ENCODE results near the gene IGSF8.

IGSF8 gene

DNA sequence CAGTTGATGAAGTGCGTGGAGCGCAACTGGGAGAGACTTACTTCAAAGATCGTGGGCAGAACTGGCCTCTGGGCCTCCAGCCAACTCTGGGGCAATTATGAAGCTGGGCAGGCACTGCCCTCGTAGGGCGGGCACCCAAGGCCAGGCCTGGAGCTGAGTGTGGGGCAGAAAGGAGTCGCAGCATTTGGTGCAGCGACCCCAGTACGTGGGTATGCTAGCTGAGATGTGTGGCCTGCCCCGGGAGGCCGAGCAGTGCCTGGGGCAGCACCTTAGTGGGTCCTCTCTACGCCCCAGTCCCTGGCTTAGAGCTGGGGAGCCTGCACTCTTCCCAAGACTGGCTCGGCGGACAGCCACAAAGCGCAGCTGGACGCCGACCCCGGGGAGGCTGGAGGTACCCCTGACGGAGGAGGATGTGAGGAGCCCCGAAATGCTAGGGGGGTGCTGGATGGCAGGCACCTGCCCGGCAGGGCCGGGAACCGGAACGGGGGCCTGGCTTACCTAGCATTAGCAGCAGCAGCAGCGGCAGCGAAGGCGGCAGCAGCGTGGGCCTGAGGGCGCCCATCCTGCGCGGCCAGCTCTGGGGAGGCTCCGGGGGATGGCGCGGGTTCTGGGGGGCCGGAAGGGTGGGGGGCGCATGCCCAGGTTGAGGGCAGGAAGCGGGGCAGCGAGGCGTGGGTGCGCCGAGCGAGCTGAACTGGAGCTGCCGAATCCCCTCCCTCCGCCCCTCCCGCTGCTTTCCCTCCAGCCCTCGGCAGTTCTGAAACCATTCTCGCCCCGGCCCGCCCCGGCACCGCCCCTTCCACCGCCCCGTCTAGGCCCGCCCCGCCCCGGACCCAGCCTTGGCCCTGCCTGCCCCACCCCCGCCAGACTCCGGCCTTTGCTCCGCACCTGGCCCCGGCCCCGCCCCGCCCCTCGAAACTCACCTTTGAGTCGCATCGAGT lies at the start of gene IGSF8:
Gene IGSF8, minus strand, starts transcription at position 709 of the 941 bp plus-strand sequence. Its CDS starts 147 bp downstream, at position 562.
- DNase-seq (ENCODE audit: low spot score) = no peak

GRCh38 chr1:160148121-160148520 lies 49.7 kb upstream of the IGSF8 start:
- no peak for DNase-seq (ENCODE audit: low spot score)

- DNase-seq (ENCODE audit: low spot score) = no peak
These were observed 47.7 kb upstream of the IGSF8 start for GRCh38 chr1:160146107-160146506.

GRCh38 chr1:160144921-160145320 lies 46.5 kb upstream of the IGSF8 start:
- DNase-seq (ENCODE audit: low spot score) = no peak

- DNase-seq (ENCODE audit: low spot score) = no peak
These were observed 45.3 kb upstream of the IGSF8 start for GRCh38 chr1:160143695-160144094.

GRCh38 chr1:160139840-160140239 lies 41.4 kb upstream of the IGSF8 start:
- no peak for DNase-seq (ENCODE audit: low spot score)

- no peak for DNase-seq (ENCODE audit: low spot score)
These were observed 38.9 kb upstream of the IGSF8 start for GRCh38 chr1:160137216-160137862.

DNA sequence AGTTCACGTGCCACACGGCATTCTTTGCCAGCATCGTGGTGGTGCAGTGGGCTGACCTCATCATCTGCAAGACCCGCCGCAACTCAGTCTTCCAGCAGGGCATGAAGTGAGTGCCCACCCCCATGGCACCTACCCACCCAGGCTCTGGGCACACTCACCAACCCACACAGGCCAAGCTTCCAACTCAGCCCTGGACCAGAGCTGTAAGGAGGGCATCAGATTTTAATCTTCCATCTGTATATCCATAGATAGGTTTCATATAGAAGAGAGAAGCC lies 38.4 kb upstream of the IGSF8 start:
- no peak for DNase-seq (ENCODE audit: low spot score)

GRCh38 chr1:160136121-160136925 lies 37.9 kb upstream of the IGSF8 start:
- no peak for DNase-seq (ENCODE audit: low spot score)

DNA sequence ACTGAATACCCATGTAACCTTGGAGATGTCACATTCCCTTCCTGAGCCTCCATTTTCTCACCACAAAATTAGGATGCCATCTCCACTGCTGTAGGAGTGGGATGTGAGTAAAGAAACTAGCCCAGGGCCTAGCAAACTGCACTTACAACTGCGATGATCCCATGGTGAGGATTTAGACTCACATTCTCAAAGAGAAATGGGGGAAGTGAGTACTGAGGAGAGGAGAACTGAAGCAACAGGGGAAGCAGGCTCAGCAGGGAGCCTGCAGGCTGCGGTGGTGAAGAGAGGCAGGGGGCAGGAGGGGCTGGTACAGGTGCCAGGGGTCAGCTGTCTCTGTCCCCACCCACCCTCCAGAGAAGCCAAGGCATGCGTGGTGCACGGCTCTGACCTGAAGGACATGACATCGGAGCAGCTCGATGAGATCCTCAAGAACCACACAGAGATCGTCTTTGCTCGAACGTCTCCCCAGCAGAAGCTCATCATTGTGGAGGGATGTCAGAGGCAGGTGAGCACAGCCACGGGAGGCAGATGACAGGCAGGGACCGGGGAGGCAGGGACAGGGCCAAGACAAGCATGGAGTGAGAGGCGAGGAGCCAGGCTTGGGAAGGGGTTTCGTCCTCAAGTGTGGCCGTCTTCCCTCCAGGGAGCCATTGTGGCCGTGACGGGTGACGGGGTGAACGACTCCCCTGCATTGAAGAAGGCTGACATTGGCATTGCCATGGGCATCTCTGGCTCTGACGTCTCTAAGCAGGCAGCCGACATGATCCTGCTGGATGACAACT lies 36.6 kb upstream of the IGSF8 start:
- no peak for DNase-seq (ENCODE audit: low spot score)

DNA sequence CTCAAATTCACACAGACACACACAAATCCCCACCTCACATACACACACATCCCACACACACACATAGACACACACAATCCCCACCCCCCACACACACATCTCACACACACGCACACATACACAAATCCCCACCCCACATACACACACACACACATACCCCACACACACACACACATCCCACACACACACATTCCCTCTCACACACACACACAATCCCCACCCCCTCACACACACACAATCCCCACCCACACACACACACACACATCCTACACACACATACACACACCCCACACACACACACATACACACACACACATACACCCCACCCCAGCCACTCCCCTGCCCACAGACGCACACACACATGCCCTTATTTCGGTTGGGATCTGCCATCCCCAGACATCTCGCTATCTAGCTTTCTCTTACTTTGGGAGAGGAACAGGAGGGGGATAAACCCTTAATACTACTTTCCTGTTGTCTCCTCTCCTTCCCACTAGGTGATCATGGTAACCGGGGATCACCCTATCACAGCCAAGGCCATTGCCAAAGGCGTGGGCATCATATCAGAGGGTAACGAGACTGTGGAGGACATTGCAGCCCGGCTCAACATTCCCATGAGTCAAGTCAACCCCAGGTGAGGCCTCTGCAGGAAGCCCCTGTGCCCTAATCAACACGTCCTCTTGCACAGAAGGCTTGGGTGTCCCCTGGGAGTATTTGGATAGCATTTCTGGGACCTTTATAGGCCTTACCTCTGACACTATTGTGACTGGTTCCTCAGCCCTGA lies 35.8 kb upstream of the IGSF8 start:
- no peak for DNase-seq (ENCODE audit: low spot score)

DNA sequence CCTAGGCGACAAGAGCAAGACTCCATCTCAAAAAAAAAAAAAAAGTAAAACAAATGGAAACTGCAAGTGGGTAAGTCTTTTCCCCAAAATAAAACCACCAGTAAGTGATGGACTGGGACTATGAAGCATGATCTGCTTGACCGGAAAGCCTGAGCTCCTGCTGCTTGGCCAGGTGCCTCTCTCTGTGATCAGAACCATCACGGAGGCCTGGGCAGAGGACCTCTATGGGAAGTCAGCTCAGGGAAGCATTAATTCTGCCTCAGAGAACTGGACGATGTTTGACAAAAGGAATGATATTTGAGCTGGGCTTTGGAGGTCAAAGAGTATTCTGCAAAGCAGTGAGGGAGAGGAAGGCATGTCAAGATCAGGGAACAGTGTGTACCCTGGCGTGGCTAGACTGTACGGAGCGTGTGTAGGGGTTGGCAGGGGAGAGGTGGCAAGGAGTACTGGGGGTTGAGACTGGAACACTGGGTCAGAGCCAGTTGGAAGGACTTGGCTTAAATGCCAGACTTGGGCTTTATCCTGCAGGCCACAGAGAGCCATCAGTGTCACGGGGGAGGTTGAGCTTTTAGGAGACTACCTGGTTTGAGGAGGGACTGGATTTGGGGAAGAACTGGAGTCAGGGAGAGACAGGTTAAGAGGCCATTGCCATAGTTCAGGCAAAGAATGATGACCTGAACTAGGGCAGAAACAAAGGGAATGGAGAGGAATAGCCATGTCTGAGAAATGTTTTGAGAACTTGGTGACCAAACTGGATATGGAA lies 33.6 kb upstream of the IGSF8 start:
- no peak for DNase-seq (ENCODE audit: low spot score)

- DNase-seq (ENCODE audit: low spot score) = no peak
These were observed 32.5 kb upstream of the IGSF8 start for GRCh38 chr1:160130939-160131338.

DNA sequence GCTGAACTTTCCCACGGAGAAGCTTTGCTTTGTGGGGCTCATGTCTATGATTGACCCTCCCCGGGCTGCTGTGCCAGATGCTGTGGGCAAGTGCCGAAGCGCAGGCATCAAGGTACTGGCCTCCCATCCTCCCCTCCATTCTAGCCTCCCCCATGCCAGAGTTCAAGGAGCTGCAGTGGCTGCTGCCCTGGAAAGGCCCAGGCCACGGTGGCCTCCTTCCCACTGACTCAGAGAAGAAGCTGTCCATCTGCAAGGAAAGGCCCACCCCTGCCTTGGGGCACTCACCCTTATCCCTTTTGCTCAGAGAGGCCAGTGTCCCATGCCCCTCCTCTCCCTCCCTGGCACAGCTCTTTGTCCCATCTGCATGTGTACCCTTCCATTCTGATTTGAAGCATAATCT lies 32.1 kb upstream of the IGSF8 start:
- DNase-seq (ENCODE audit: low spot score) = no peak

DNA sequence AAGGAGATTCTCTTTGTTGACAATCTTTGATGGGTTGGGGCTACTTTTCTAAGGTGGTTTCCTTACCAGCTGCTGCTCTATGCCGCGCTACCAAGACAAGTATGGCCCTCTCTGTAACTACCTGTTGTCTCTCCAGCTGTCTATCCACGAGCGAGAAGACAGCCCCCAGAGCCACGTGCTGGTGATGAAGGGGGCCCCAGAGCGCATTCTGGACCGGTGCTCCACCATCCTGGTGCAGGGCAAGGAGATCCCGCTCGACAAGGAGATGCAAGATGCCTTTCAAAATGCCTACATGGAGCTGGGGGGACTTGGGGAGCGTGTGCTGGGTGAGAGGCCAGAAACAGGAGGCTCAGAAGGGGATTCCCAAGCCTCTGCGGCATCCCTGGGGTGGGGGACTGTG lies 31.5 kb upstream of the IGSF8 start:
- no peak for DNase-seq (ENCODE audit: low spot score)

- DNase-seq (ENCODE audit: low spot score) = no peak
These were observed 31.1 kb upstream of the IGSF8 start for GRCh38 chr1:160129558-160129957.

GRCh38 chr1:160129046-160129445 lies 30.6 kb upstream of the IGSF8 start:
- no peak for DNase-seq (ENCODE audit: low spot score)

- DNase-seq (ENCODE audit: low spot score) = no peak
These were observed 30.2 kb upstream of the IGSF8 start for GRCh38 chr1:160128636-160129035.

- DNase-seq (ENCODE audit: low spot score) = no peak
These were observed 29.6 kb upstream of the IGSF8 start for GRCh38 chr1:160127865-160128523.

DNA sequence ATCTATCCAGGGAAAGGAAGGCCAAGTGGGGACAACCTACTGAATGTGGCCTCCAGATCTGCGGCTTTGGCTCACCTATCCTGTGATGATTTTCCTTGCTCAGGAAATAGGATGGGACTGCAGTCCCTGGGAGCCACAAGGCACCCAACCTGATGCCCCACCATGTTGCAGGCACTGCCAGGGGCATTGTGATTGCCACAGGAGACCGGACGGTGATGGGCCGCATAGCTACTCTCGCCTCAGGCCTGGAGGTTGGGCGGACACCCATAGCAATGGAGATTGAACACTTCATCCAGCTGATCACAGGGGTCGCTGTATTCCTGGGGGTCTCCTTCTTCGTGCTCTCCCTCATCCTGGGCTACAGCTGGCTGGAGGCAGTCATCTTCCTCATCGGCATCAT lies 29.0 kb upstream of the IGSF8 start:
- DNase-seq (ENCODE audit: low spot score) = no peak
